Smooth muscle cell (in vitro differentiated cells): ENCODE results near the gene FBN2. TPM values are rescaled to one million over a fixed set of nuclear protein-coding genes. Genes with fewer than 3 reads are reported as not detected.
"Not testable (repeated sequence)": the region's sequence is repeated elsewhere in the genome, so short reads cannot be mapped to it uniquely, and the experiment has no call there.

ENCODE experiments used
- DNase-seq: peaks from one replicate; lab custom pipeline; 2025; ENCODE audit not compliant: unreplicated experiment; lab: John Stamatoyannopoulos, UW
- H2AFZ ChIP-seq: fragments of 200-600 bp; sonication (generic); 2 replicates; pipeline ENCODE4 v1.6.0; 2016; ENCODE audit warnings: antibody characterized with exemption, low read depth, mild to moderate bottlenecking
- H3F3A ChIP-seq: fragments of 200-600 bp; sonication (generic); 2 replicates; pipeline ENCODE4 v1.6.0; 2017; ENCODE audit warnings: antibody characterized with exemption, low read depth
- H3K27ac ChIP-seq: fragments of 200-600 bp; sonication (generic); 2 replicates; pipeline ENCODE4 v1.5.1; 2016; ENCODE audit warnings: low read depth, mild to moderate bottlenecking
- H3K27me3 ChIP-seq: fragments of 200-600 bp; sonication (generic); 2 replicates; pipeline ENCODE4 v1.6.1; 2016; ENCODE audit warnings: low read depth, mild to moderate bottlenecking
- H3K36me3 ChIP-seq: fragments of 200-600 bp; sonication (generic); 2 replicates; pipeline ENCODE4 v1.5.1; 2016; ENCODE audit warnings: low read depth
- H3K4me1 ChIP-seq: fragments of 200-600 bp; sonication (generic); 2 replicates; pipeline ENCODE4 v1.5.1; 2016; ENCODE audit warnings: low read depth
- H3K4me2 ChIP-seq: fragments of 200-600 bp; sonication (generic); 2 replicates; pipeline ENCODE4 v1.6.0; 2016; ENCODE audit warnings: mild to moderate bottlenecking
- H3K4me3 ChIP-seq: fragments of 200-600 bp; sonication (generic); 2 replicates; pipeline ENCODE4 v1.5.1; 2016; ENCODE audit warnings: mild to moderate bottlenecking
- H3K79me2 ChIP-seq: fragments of 200-600 bp; sonication (generic); 2 replicates; pipeline ENCODE4 v1.6.0; 2016; ENCODE audit warnings: low read depth, mild to moderate bottlenecking
- H3K9ac ChIP-seq: fragments of 200-600 bp; sonication (generic); 2 replicates; pipeline ENCODE4 v1.6.0; 2016; ENCODE audit warnings: low read depth
- H3K9me3 ChIP-seq: fragments of 200-600 bp; sonication (generic); replicated peaks from 2 replicates; pipeline ENCODE4 v1.5.1; 2016; ENCODE audit warnings: low read depth
- H4K20me1 ChIP-seq: fragments of 200-600 bp; sonication (generic); 2 replicates; pipeline ENCODE4 v1.6.0; 2016; ENCODE audit warnings: low read depth
- CTCF ChIP-seq: fragments of 200-600 bp; sonication (generic); IDR thresholded peaks from 2 replicates; pipeline ENCODE4 v1.5.1; 2017; ENCODE audit warnings: borderline replicate concordance, mild to moderate bottlenecking, antibody characterized with exemption; ENCODE audit not compliant: insufficient read depth, poor library complexity, severe bottlenecking
- whole genome bisulfite sequencing: methylation state at CpG from one replicate; pipeline ENCODE4 v1.1.7; 2016; ENCODE audit warnings: low lambda C conversion rate; 5-methylcytosine and 5-hydroxymethylcytosine counted together
- polyA plus RNA-seq: library from polyadenylated mRNA; unstranded; fragments of >200 nt; fragmentation: Nextera tagmentation; extraction: Ambion mirVana; gene quantifications from 2 replicates; pipeline ENCODE4 v1.2.1, GENCODE V29; 2016
- total RNA-seq: library from RNA; depleted of rRNA; stranded (reverse); fragments of >200 nt; gene quantifications from 2 replicates; pipeline ENCODE4 v1.2.3, GENCODE V29; 2014

The FBN2 gene
- total and polyA plus RNA-seq, 2 experiments from 2014 or later = 17.2 to 25.9 TPM

DNA sequence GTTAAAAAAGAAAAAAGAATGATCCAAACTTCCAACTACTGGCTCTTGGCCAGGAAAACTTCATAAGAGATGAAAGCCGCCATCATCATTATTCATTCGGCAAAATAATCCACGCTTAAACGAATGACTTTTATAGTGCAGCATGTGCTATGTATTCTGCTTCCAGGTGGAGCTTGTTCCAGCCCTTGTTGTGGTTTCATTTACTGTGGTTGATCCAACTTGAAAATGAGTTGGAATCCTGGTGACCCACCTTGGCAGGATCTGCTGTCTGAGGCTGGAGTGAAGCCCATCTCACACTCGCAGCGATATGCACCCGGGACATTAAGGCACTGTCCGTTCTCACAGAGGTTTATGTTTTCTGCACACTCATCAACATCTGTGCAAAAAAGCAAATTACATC, 209.6 kb downstream of the FBN2 start:
- no peaks in the 10 kb centered on the region for H3K79me2 ChIP-seq
- H3K36me3 ChIP-seq = peaks cover 8% of the 10 kb centered on the region
- H4K20me1 ChIP-seq = no peaks in the 10 kb centered on the region
- H3K9ac ChIP-seq = no peak overlapping the region
- H2AFZ ChIP-seq = no peak overlapping the region
- no peak overlapping the region for H3K27ac ChIP-seq
- no peaks in the 10 kb centered on the region for H3K27me3 ChIP-seq
- 94% methylated on average over 8 of the region's 8 CpGs for whole genome bisulfite sequencing
- no peak overlapping the region for H3K4me2 ChIP-seq
- DNase-seq = no peak
- TF ChIP-seq CTCF = no peak
- no peak overlapping the region for H3K4me3 ChIP-seq
- H3K9me3 ChIP-seq = no peaks in the 10 kb centered on the region
- no peaks in the 10 kb centered on the region for H3F3A ChIP-seq
- H3K4me1 ChIP-seq = no peaks in the 10 kb centered on the region

DNA sequence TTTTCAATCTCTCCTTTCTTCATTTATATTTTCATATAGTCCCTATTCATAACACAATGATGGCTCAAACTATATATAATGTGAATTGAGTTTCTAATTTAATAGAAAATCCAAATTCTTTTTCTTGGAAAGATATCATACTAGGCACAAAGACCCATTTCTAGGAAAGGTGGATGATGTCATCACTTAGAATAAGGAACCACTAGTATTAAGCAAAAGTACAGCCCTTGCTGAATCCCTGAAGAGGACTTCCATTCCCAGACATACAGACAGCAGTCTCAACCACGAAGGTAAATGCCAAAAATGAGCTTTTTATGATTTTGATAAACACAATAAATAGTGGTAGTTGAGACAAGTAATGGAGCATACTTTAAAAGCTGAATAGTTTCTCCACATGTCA, 210.0 kb downstream of the FBN2 start:
- no peak overlapping the region for H3K9ac ChIP-seq
- no peak overlapping the region for H2AFZ ChIP-seq
- H3K79me2 ChIP-seq = no peaks in the 10 kb centered on the region
- H3K4me3 ChIP-seq = no peak overlapping the region
- H3F3A ChIP-seq = no peaks in the 10 kb centered on the region
- TF ChIP-seq CTCF = no peak
- no peak overlapping the region for H3K27ac ChIP-seq
- H3K27me3 ChIP-seq = no peaks in the 10 kb centered on the region
- no peaks in the 10 kb centered on the region for H3K9me3 ChIP-seq
- H3K4me1 ChIP-seq = no peaks in the 10 kb centered on the region
- no peak for DNase-seq
- 80% methylated on average over 1 of the region's 1 CpG for WGBS
- H4K20me1 ChIP-seq = no peaks in the 10 kb centered on the region
- no peak overlapping the region for H3K4me2 ChIP-seq
- H3K36me3 ChIP-seq = peaks cover 8% of the 10 kb centered on the region

DNA sequence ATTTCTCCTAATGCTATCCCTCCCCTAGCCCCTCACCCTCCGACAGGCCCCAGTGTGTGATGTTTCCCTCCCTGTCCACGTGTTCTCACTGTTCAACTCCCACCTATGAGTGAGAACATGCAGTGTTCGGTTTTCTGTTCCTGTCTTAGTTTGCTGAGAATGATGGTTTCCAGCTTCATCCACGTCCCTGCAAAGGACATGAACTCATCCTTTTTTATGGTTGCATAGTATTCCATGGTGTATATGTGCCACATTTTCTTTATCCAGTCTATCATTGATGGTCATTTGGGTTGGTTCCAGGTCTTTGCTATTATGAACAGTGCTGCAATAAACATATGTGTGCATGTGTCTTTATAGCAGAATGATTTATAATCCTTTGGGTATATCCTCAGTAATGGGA, 216.6 kb downstream of the FBN2 start:
- 84% methylated on average over 4 of the region's 4 CpGs for WGBS

DNA sequence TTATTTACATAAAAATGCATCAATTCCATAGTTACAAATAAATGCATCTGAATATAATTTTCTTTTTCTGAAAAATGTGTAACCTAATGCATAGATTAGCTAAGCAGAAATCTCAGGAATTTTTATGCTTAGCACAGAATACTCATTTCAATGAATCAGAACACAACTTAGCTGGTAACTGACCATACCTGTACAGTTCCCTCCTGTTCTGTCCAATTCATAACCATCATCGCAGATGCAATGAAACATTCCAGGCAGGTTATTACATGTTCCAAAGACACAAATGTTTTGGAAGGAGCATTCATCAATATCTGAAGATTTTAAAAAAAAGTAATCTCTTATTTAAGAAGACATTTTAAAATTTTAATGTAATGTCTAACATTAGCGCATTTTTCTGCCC, 219.4 kb downstream of the FBN2 start:
- Histone ChIP-seq H3K9me3 (no peaks in the 10 kb centered on the region), H3K9ac (no peak overlapping the region), H3K4me2 (no peak overlapping the region), H4K20me1 (no peaks in the 10 kb centered on the region), H3F3A (no peaks in the 10 kb centered on the region), H3K27me3 (no peaks in the 10 kb centered on the region), H3K79me2 (no peaks in the 10 kb centered on the region), H3K27ac (no peak overlapping the region), H2AFZ (no peak overlapping the region), H3K4me3 (no peak overlapping the region), H3K4me1 (no peaks in the 10 kb centered on the region), H3K36me3 (no peaks in the 10 kb centered on the region)
- no peak for DNase-seq
- no peak for TF ChIP-seq CTCF
- 94% methylated on average over 2 of the region's 2 CpGs for WGBS

More for the DNA sequence above, 216.6 kb downstream of the FBN2 start:
- H3K9ac ChIP-seq, H3K4me3 ChIP-seq, H3K4me2 ChIP-seq, H2AFZ ChIP-seq, H3K27me3 ChIP-seq, H3F3A ChIP-seq, H3K27ac ChIP-seq, H3K4me1 ChIP-seq, H3K9me3 ChIP-seq, DNase-seq, H4K20me1 ChIP-seq, H3K36me3 ChIP-seq, H3K79me2 ChIP-seq: not testable (repeated sequence)
